GM12892 (cell line): ENCODE results near the gene DYNC1I1.
"Not testable (repeated sequence)": the region's sequence is repeated elsewhere in the genome, so short reads cannot be mapped to it uniquely, and the experiment has no call there.

Experiments
- DNase-seq: peaks from one replicate; pipeline ENCODE4 v3.0.0; 2011; ENCODE audit not compliant: insufficient read length
- FAIRE-seq: peaks from 2 replicates; lab custom pipeline; 2011; peaks lifted over from hg19 to GRCh38; lab: Jason Lieb, UNC
- POLR2A ChIP-seq: IDR thresholded peaks from 2 replicates; pipeline ENCODE4 v1.6.1; 2011; ENCODE audit warnings: low read depth, low read length, control low read depth
- POLR2AphosphoS5 ChIP-seq: IDR thresholded peaks from 2 replicates; pipeline ENCODE4 v1.6.1; 2011; ENCODE audit warnings: low read depth, low read length, control low read depth
- TAF1 ChIP-seq: IDR thresholded peaks from 2 replicates; pipeline ENCODE4 v1.6.1; 2011; ENCODE audit warnings: low read depth, mild to moderate bottlenecking, control low read depth, low read length, borderline replicate concordance

DYNC1I1 gene

GRCh38 chr7:95921543-95921942 is 149.2 kb downstream of the DYNC1I1 start:
- no peak for FAIRE-seq
- TF ChIP-seq TAF1 (no peak), POLR2A (no peak), POLR2AphosphoS5 (no peak)
- DNase-seq, result no peak

- DNase-seq (no peak), FAIRE-seq (no peak)
These were observed 149.8 kb downstream of the DYNC1I1 start for GRCh38 chr7:95922191-95922590.

GRCh38 chr7:95925236-95925635 is 152.9 kb downstream of the DYNC1I1 start:
- FAIRE-seq, result no peak
- TF ChIP-seq POLR2AphosphoS5, result no peak
- no peak for TF ChIP-seq TAF1
- no peak for TF ChIP-seq POLR2A
- no peak for DNase-seq

More at GRCh38 chr7:95922191-95922590, 149.8 kb downstream of the DYNC1I1 start:
- no peak for TF ChIP-seq POLR2AphosphoS5
- TF ChIP-seq POLR2A, result no peak
- TF ChIP-seq TAF1, result no peak

GRCh38 chr7:95925971-95926370 is 153.6 kb downstream of the DYNC1I1 start:
- no peak for TF ChIP-seq POLR2AphosphoS5
- no peak for TF ChIP-seq TAF1
- TF ChIP-seq POLR2A, result no peak
- FAIRE-seq, result no peak
- DNase-seq, result no peak

- TF ChIP-seq POLR2A (no peak), POLR2AphosphoS5 (no peak), TAF1 (no peak)
- FAIRE-seq, result no peak
- no peak for DNase-seq
These were observed 155.4 kb downstream of the DYNC1I1 start for GRCh38 chr7:95927756-95928155.

GRCh38 chr7:95929710-95930280 is 157.4 kb downstream of the DYNC1I1 start:
- no peak for DNase-seq
- TF ChIP-seq POLR2AphosphoS5 (no peak), TAF1 (no peak), POLR2A (no peak)
- FAIRE-seq, result no peak

- TF ChIP-seq POLR2AphosphoS5 (no peak), TAF1 (no peak), POLR2A (no peak)
- FAIRE-seq, result no peak
These were observed 159.3 kb downstream of the DYNC1I1 start for GRCh38 chr7:95931460-95932232.

GRCh38 chr7:95933618-95934017 is 161.3 kb downstream of the DYNC1I1 start:
- DNase-seq (no peak), FAIRE-seq (no peak)
- no peak for TF ChIP-seq POLR2A
- no peak for TF ChIP-seq POLR2AphosphoS5
- TF ChIP-seq TAF1, result no peak

More at GRCh38 chr7:95931460-95932232, 159.3 kb downstream of the DYNC1I1 start:
- DNase-seq, result no peak

- FAIRE-seq, result not testable (repeated sequence)
These were observed 172.5 kb downstream of the DYNC1I1 start for GRCh38 chr7:95944867-95945266.

GRCh38 chr7:95950698-95951097 is 178.3 kb downstream of the DYNC1I1 start:
- TF ChIP-seq POLR2A (no peak), POLR2AphosphoS5 (no peak), TAF1 (no peak)
- FAIRE-seq, result no peak
- DNase-seq, result no peak

More at GRCh38 chr7:95944867-95945266, 172.5 kb downstream of the DYNC1I1 start:
- DNase-seq, result not testable (repeated sequence)

GRCh38 chr7:95951531-95951930 is 179.2 kb downstream of the DYNC1I1 start:
- DNase-seq, result no peak
- TF ChIP-seq POLR2AphosphoS5, result no peak
- TF ChIP-seq POLR2A, result no peak
- TF ChIP-seq TAF1, result no peak
- FAIRE-seq, result no peak
